ENCODE data around the gene EIF4EBP3. TPM values are rescaled to one million over a fixed set of nuclear protein-coding genes. Genes with fewer than 3 reads are reported as not detected.

Gene EIF4EBP3
- total RNA-seq, 2 experiments from 2014 or later, result 0.98 to 8.3 TPM

GRCh38 chr5:140587495-140587894 is 40.0 kb downstream of the EIF4EBP3 start:
- TF ChIP-seq CTCF (conservative IDR thresholded peaks at IDR 0.05; ENCODE audit: low read length) (no peak), EZH2phosphoT487 (IDR thresholded peaks at IDR 0.05; ENCODE audit: borderline replicate concordance, low read depth, low read length) (no peak)
- no peak overlapping the region for H3K4me3 ChIP-seq (ENCODE audit: low read depth, low read length, poor library complexity, severe bottlenecking)
- H4K20me1 ChIP-seq (ENCODE audit: insufficient read depth, low read length), result no peaks in the 10 kb centered on the region
- no peaks in the 10 kb centered on the region; the same call in 1 of the 2 replicates for H3K9me3 ChIP-seq (ENCODE audit: low read length)
- H3K4me2 ChIP-seq (ENCODE audit: low read length), result no peak overlapping the region
- BruUV-seq (replicated peaks), result no TSS peak
- ChIA-PET POLR2A (no interaction called here), CTCF (ENCODE audit: unreplicated experiment) (no interaction called here)
- no peak for DNase-seq (ENCODE audit: low spot score)
- H3K36me3 ChIP-seq (ENCODE audit: insufficient read depth, low read length), result no peaks in the 10 kb centered on the region
- intact Hi-C loops (cut with micrococcal nuclease; ENCODE audit: unreplicated experiment), result no loop called here
- no peaks in the 10 kb centered on the region for H3K9me2 ChIP-seq (ENCODE audit: insufficient read depth, low read length)
- H3K27ac ChIP-seq (ENCODE audit: low read depth, low read length, poor library complexity, severe bottlenecking), result no peak overlapping the region
- H3K4me1 ChIP-seq (ENCODE audit: insufficient read depth, low read length, poor library complexity, severe bottlenecking), result no peaks in the 10 kb centered on the region
- no peaks in the 10 kb centered on the region for H3K79me2 ChIP-seq (ENCODE audit: insufficient read depth, low read depth, low read length)
- no peak overlapping the region for H2AFZ ChIP-seq (ENCODE audit: low read length)

- H3K9me2 ChIP-seq (ENCODE audit: insufficient read depth, low read length), result no peaks in the 10 kb centered on the region
- no peaks in the 10 kb centered on the region for H3K4me1 ChIP-seq (ENCODE audit: insufficient read depth, low read length, poor library complexity, severe bottlenecking)
- CTCF ChIA-PET (ENCODE audit: unreplicated experiment), result interaction anchor here (0.7 kb wide), 1 partner anchor 476 kb away, joined by 3 read pairs; no protein-coding TSS in a partner anchor
- no peak overlapping the region for H3K4me3 ChIP-seq (ENCODE audit: low read depth, low read length, poor library complexity, severe bottlenecking)
- no peak overlapping the region for H3K4me2 ChIP-seq (ENCODE audit: low read length)
- H4K20me1 ChIP-seq (ENCODE audit: insufficient read depth, low read length), result no peaks in the 10 kb centered on the region
- no peak for TF ChIP-seq CTCF (conservative IDR thresholded peaks at IDR 0.05; ENCODE audit: low read length)
- TF ChIP-seq EZH2phosphoT487 (IDR thresholded peaks at IDR 0.05; ENCODE audit: borderline replicate concordance, low read depth, low read length), result no peak
- no peaks in the 10 kb centered on the region; the same call in 1 of the 2 replicates for H3K9me3 ChIP-seq (ENCODE audit: low read length)
- no peaks in the 10 kb centered on the region for H3K36me3 ChIP-seq (ENCODE audit: insufficient read depth, low read length)
- no TSS peak for BruUV-seq (replicated peaks)
- no peak for DNase-seq (ENCODE audit: low spot score)
- POLR2A ChIA-PET, result interaction anchor here (1.5 kb wide), 1 partner anchor 11 kb away, joined by 5 read pairs; no protein-coding TSS in a partner anchor
- intact Hi-C loops (cut with micrococcal nuclease; ENCODE audit: unreplicated experiment), result no loop called here
- H3K79me2 ChIP-seq (ENCODE audit: insufficient read depth, low read depth, low read length), result no peaks in the 10 kb centered on the region
- no peak overlapping the region for H2AFZ ChIP-seq (ENCODE audit: low read length)
- H3K27ac ChIP-seq (ENCODE audit: low read depth, low read length, poor library complexity, severe bottlenecking), result no peak overlapping the region
These were observed 41.0 kb downstream of the EIF4EBP3 start for GRCh38 chr5:140588311-140589070.

GRCh38 chr5:140590861-140591260 is 43.4 kb downstream of the EIF4EBP3 start:
- no peak for DNase-seq (ENCODE audit: low spot score)
- no peak overlapping the region for H3K4me3 ChIP-seq (ENCODE audit: low read depth, low read length, poor library complexity, severe bottlenecking)
- no peak for TF ChIP-seq EZH2phosphoT487 (IDR thresholded peaks at IDR 0.05; ENCODE audit: borderline replicate concordance, low read depth, low read length)
- no peak for TF ChIP-seq CTCF (conservative IDR thresholded peaks at IDR 0.05; ENCODE audit: low read length)
- no peak overlapping the region for H3K27ac ChIP-seq (ENCODE audit: low read depth, low read length, poor library complexity, severe bottlenecking)
- H3K9me3 ChIP-seq (ENCODE audit: low read length), result no peaks in the 10 kb centered on the region; the same call in 1 of the 2 replicates
- H4K20me1 ChIP-seq (ENCODE audit: insufficient read depth, low read length), result no peaks in the 10 kb centered on the region
- no TSS peak for BruUV-seq (replicated peaks)
- ChIA-PET CTCF (ENCODE audit: unreplicated experiment) (interaction anchor here (1.1 kb wide), 1 partner anchor 202 kb away, joined by 3 read pairs; no protein-coding TSS in a partner anchor), POLR2A (no interaction called here)
- H2AFZ ChIP-seq (ENCODE audit: low read length), result no peak overlapping the region
- no peaks in the 10 kb centered on the region for H3K79me2 ChIP-seq (ENCODE audit: insufficient read depth, low read depth, low read length)
- no peaks in the 10 kb centered on the region for H3K36me3 ChIP-seq (ENCODE audit: insufficient read depth, low read length)
- no peaks in the 10 kb centered on the region for H3K4me1 ChIP-seq (ENCODE audit: insufficient read depth, low read length, poor library complexity, severe bottlenecking)
- intact Hi-C loops (cut with micrococcal nuclease; ENCODE audit: unreplicated experiment), result no loop called here
- no peak overlapping the region for H3K4me2 ChIP-seq (ENCODE audit: low read length)
- H3K9me2 ChIP-seq (ENCODE audit: insufficient read depth, low read length), result no peaks in the 10 kb centered on the region
